NCI-H345 treated with DMSO at 0.1 percent for 48 hours (cell line): ENCODE measurements around the gene ERFL.
A peak's percentile ranks its signal among the peaks of the same experiment; 100 is the strongest.
"Not testable (repeated sequence)": the region's sequence is repeated elsewhere in the genome, so short reads cannot be mapped to it uniquely, and the experiment has no call there.

Experiments
- DNase-seq: peaks from one replicate; lab custom pipeline; 2025; ENCODE audit not compliant: unreplicated experiment; lab: John Stamatoyannopoulos, UW

Gene ERFL

DNA sequence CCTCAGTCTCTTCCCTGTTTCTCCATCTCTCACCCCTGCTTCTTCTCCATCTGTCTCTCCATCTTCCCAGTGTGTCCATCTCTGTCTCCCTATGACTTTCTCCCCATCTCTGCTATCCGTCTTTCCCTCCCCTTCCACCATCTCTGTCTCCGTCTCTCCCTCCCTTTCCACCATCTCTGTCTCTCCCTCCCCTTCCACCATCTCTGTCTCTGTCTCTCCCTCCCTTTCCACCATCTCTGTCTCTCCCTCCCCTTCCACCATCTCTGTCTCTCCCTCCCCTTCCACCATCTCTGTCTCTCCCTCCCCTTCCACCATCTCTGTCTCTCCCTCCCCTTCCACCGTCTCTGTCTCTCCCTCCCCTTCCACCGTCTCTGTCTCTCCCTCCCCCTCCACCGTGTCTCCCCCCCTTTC is 13.8 kb downstream of the ERFL start:
- not testable (repeated sequence) for DNase-seq

DNA sequence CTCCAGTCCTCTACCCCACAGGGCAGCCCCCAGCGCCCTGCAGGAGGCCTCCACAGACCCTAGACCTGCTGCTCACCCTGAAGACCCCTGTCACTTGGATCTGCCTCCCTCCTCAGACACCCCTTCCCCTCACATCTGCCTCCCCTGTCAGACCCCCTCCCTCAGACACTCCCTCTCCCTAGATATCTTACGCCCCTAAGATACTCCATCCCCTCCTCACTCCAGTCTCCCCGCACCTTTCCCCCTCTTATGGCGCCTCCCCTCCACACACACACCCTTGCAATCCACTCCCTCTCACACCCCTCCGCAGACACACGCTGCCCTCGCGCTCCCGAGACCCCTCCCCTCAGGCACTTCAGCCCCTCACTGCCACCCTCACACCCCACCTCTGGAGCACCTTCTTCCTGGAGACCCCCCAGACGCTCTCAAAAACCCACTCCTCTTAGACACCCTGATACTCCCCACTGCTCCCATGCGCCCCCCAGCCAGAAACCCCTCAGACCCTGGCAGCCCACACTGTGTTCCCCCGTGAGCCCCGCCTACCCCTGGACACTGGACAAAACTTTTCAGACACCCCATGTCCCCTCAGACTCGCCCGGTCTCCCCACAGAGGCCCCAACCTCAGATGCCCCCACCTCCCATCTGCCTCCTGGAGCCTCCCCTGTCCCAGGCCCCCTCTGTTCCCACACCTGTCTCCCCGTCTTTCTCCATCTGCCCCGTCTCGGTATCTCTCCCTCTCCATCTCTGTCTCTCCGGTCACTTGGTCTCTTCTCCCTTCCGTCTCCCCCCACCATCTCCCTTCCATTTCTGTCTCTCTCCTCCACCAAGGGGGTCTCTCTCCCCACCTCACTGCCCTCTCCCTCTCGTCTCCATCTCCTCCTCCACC is 14.5 kb downstream of the ERFL start:
- DNase-seq, result no peak

DNA sequence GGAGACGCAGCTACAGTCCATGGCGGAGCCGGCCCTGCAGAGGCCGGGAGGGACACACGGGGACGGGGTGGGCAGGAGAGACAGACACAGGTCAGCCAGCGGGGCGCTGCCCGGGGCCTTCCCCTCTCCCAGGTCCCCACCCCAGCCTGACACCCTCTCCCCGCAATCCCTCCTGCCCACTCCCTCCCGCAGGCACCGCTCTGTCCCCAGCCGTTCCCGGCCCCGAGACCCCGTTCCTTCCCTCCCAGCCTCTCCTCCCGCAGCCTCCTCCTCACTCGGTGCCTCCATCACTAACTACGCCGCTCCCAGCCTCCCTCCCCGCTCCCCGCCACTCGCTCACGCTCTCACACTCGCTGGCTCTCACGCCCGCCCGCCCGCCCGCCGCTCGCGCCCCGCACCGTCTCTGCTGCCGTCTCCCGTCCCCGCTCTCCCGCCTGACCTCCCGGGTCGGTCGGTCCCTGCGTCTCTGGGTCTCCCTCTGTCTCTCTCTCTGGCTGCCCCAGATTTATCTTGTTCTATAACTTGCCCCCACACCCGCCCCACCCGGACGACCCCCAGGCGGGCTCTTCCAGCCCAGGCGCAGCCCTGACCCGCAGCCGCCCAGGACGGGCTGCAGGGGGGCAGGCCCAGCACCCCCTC is 15.2 kb downstream of the ERFL start:
- DNase-seq, result no peak

DNA sequence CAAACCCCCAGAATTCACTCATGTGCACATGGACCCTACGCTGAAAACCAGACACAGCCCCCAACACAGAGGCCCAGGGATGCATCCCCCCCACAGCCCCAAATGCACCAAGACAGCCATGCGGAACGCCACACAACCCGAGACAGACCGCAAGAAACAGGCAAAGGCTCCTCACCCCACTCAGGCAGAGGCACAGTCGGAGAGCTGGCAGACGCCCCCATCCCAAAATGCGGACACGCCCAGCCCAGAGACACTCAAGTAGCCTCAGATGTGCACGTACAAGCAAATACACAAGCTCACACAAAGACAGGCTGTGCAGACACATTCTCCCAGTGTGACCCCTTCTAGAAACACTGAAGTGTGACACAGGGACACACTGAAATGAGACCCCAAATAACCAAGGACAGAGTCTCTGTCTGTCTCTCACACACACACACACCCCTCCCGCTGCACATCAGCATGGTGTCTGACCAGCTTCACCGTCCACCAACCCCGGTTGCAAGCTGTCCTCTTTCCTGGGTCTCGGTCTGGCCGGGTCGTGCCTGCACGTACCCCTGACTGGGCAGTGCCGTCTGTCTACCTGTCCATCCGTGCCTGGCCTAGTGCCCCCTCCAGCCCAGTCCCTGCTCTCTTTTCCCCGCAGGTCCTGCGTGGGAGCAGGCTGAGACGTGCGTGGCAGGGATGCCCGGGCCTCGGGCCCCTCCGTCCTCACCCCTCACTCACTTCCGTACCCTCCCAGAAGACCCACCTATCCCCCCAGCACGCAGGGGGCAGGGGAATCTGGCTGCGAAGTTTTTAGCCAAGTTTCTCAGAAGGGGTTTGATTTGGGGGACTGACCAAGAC is 16.1 kb downstream of the ERFL start:
- no peak for DNase-seq

DNA sequence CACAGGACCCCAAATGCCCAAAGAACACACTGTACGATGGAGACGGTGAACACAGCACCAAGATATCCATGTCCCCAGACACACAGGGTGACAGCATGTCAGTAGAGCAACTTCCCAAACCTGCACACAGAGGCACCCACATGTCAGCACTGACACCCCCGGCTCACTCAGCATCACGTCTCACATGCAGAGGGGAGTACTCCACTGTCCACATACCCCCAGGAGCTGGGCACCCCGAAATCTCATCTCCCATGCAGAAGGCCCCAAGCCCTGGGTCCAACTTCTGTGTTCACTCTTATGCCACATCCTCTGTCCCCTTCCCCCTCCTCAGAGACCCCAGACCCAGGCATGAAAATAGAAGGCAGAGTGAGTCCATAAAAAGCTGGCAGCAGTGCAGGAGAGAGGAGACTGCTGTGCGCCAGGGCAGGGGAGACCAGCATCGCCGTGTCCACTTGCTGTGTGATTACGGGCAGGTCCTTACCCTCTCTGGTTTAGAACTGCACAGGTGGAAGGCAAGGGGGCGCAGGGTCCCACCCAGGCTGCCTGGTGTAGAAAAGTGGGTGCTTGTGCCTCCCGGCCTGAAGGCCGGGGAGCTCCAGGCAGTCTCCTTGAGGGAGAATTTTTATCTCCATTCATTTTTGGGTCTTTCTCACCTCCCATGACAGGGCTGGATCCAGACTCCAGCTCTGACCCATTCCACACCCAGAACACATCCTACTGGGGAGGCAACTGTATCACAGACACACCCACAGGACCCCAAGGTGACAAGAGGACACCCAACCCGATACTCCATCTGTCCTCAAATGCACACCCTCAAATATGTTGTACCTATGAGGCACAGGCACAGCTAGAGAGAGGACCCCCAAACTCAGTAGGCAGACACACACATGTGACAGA is 17.0 kb downstream of the ERFL start:
- DNase-seq, result no peak

DNA sequence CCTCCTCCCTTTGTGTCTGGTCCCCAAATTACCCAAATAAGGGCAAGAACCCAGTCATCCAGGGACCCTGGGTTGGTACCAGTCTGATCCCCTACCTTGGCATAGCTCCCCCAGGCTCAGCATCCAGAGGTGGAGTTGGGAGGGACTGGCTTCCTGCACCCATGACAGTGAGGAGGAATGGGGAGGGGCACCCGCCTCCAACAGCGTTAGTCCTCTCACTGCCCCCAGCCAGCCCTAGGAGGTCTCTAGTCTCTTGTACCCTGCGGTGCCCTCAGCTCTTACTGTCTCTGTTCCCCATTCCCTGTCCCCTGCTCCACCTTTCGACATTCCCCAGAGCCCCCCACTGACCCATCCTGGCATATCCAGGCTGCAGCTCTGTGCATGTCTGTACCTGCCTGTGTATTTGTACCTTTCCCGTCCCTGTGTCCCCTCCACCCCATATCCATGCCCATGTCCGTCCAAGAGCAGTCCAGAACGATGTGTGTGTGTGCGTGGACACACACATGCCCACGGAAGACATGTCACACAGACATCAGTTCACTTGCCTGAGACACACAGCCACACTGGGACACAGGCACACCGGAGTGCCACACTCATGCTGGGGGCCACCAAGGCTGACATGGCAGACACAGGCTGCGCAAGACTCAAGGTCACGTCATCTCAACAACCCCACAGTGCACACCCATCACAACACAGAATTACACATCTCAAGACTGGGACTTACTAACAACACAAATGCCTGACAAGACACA is 17.8 kb downstream of the ERFL start:
- DNase-seq, result no peak

DNA sequence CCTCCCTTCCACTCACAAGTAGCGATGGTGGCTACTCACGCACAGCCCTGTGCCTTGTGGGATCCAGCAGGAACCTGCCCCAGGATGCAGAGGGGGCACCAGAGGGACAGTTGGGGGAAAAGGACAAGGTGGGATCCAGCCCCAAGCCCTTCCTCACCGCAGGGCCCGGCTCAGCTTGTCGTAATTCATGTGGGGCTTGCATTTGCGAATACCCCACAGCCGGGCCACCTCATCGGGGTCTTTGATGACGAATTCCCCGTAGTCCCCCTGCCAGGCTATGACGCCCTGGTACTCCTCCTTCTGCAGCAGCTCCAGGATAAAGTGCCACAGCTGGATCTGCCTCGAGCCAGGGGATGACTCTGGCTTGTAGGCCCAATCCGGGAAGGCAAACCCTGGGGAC is 18.5 kb downstream of the ERFL start:
- no peak for DNase-seq

DNA sequence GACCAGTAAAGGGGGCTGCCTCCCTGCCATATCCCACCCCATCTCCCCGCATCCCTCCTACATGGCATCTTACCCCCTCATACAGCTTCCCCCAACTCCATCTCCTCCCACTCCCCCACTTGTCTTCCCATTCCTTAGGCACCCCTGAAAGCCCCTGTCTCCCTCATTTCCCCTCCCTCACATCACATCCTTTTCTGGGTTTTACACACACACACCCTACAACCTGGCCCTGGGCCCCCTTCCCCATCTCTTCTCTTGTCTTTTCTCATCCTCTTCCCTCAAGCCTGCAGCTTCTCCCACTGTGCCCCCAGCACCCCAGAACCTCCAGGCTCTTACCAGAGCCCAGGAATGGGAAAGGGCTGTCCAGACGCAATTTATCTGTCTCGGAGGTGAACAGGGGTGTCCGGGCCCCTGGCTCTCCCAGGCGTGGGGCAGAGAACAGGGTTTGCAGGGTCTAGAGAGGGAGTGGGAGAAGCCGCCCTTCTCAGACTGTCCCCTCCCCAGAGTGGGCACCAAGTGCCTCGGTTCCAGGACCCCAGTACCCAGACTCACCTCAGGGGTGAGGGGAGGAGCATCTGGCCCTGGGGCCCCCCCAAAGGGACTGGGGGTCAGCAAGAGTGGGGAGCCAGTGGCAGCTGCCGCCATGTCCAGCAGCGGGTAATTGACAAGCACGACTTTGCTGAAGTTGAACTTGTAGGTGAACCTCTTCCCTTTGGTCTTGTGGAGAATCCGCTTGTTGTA is 19.4 kb downstream of the ERFL start:
- no peak for DNase-seq

DNA sequence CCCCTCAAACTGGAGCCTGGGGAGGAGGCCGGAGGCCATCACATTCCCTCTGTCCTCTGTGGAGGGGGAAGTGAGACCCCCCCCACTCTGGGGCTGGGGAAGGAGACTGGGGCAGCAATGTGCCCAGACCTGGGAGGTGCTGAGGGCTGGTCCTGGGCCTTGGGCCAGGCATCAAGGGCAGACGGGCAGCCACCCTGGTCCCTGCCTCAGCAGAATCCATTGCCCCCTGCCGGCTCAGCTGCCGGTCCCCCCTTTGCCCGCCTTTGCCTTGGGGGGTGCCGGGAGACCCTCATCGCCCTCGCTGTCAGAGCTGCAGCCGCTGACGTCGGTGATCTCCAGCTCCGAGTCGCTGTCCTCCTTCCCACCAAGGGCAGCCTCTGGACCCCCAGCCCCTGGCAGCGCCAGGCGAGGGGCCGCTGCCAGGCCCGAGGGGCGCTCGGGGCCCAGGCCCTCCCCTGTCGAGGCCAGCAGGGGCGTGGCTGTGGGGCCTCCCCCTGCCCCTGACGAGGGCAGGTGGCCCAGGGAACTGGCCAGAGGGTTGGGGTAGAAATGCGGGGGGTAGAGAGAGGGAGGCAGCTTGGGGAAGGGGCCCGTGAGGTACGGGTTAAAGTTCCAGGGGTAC is 20.1 kb downstream of the ERFL start:
- no peak for DNase-seq

DNA sequence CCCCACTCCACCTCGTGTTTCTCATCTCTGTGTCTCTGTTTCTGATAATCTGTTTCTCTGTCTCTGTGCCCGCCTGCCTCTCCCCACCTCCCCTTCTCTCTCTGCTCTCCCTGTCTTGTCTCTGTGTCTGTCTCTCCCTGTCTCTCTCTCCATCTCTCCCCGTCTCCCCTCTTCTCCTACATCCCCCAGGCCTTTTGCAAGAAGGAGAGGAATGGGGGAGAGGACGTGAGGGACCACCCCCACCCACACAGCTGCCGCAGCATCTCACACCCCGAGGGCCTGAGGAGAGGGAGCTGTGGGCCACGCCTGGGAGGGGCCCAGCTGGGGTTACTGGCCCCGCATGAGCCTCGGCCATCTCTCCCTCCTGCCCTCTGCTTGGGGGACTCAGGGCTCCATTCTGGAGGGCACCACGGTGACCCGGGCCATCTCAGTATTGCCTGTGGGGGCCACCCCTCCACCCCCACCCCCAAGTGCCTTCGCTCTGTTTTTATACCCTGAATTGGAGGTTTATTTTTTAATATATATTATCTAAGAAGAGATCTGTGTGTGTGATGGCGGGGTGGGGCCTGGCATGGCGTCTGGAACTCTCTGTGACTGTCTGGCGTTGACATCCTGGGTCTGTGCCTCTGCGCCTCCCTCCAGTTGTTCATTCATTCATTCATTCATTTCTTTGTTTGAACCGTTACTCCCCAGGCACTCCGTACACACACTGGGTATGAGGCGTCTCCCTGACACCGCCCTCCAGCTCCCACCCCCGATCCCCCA is 21.2 kb downstream of the ERFL start:
- no peak for DNase-seq

DNA sequence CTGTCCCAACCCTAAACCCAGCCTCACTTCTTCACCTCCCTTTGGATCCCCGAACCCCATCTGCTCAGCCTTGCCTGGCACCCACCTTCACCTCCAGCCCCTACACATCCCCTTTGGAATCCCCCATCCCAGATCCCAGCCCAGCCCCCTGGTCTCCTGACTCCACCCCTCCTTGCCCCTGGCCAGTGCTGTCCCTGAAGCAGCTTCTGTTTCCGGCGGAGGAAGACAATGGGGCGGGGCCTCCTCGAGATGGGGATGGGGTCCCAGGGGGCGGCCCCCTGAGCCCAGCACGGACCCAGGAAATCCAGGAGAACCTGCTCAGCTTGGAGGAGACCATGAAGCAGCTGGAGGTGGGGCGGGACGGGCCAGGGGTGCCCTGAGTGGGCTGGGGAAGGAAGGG is 22.0 kb downstream of the ERFL start:
- no peak for DNase-seq

DNA sequence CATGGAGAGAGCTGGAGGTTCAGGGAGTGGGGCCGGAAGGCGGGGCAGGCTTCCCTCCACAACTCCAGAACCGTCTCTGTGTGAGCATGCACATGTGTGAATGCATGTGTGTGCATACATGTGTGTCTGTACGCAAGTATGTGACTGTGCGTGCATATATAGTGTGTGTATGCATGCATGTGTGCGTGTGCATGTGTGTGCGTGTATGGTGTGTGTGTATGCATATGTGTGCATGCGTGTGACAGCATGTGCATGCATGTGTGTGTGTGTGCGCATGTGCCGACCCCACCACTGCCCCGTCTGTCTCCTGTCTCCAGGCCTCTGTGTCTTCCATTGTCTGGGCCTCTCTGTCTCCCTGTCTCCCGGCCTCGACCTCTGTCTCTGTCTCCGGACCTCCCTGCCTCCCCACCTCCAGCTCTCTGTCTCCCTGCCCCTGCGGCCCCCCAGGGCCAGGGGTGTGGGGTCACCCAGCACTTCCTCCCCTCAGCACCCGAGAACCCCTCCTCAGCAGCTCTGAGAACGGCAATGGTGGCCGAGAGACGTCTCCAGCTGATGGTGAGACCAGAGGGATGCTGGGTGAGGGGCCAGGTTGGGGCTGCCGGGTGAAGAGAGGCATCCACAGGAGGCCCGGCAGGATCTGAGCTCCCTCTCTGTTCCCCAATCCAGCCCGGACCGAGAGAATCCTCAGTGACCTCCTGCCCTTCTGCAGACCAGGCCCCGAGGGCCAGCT is 22.8 kb downstream of the ERFL start:
- no peak for DNase-seq

DNA sequence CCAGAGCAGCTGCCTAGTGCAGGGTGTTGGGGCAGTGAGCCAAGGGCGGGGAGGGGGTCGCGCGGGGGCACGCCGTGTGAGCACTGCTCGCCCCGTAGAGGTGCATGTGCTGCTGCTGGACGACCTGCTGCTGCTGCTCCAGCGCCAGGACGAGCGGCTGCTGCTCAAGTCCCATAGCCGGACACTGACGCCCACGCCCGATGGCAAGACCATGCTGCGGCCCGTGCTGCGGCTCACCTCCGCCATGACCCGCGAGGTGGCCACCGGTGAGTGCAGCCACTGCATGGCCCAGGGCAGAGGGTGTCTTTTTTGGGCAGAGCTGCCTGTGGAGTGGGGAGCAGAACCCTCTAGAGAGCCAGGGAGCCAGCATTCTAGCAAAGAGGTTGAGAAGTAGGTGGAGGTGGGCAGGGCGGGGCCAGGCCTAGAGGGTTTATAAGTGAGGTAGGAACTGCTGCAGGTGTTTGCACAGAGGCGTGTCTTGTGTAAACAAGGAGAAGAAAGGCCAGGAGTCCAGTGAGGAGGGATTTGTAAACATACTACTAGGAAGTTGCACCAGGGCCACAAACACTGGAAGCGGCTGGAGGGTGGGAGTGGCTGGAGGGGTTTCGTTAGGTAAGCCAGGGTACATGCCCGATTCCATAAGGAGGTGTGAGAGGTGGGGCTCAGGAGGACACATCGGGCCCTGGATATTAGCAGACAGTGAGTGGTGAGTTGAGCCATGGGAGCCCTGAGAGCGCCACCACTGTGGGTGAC is 24.0 kb downstream of the ERFL start:
- peak; percentile 67 for DNase-seq

DNA sequence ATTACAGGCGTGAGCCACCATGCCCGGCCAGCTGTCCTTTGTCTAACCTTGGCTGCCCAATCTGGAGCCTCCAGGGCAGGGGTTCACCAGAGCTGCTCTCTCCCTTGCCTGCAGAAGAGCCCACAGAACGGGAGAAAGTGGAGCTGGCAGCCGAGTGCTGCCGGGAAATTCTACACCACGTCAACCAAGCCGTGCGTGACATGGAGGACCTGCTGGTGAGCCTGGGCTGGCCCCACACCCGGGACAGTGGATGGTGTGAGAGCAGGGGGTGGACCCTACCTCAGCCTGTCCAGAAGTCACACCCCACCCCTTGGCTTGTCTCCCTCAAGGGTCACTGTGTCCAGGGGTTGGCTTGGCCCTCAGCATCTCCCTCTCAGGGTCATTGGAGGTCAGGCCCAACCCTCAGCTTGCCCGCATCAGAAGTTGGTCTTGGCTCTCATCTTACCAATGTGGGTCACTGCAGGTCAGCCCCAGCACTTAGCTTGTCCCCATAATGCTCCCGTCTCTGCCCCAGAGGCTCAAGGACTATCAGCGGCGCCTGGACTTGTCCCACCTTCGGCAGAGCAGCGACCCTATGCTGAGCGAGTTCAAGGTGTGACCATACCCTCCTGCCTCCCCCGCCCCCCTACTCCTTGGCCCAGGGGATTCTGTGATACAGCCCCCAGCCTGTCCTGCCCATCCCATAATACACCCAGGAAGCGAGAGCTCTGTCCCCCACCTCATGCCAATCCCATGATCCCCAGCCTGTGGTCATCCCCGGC is 24.9 kb downstream of the ERFL start:
- no peak for DNase-seq

DNA sequence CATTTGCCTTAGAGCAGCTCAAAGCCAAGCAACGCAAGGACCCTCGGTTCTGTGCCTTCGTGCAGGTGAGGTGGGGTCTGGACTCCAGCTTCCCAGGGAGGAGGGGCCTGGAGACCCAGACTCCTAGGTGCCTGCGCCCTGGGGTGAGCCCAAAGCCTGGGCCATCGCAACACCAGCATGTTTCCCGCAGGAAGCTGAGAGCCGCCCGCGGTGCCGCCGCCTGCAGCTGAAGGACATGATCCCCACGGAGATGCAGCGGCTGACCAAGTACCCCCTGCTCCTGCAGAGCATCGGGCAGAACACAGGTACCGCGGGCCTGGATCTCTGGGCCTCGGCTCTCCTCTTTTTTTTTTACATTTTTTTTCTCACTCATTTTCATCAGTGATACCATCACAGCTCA is 25.7 kb downstream of the ERFL start:
- no peak for DNase-seq
